Fibroblast of skin of scalp (primary cell): ENCODE measurements around the gene SPA17. TPM values are rescaled to one million over a fixed set of nuclear protein-coding genes. Genes with fewer than 3 reads are reported as not detected.

Source experiments
- DNase-seq: peaks from one replicate; pipeline ENCODE4 v3.0.0-alpha.2; 2013
- polyA plus RNA-seq, 2 experiments: library from polyadenylated mRNA; unstranded; fragments of 120-200 nt; gene quantifications; one replicate each; pipeline ENCODE4 v1.2.1, GENCODE V29; 2013; ENCODE audit not compliant: insufficient read length in 2 of 2

The SPA17 gene
- polyA plus RNA-seq (2013, experiment 1 of 2; ENCODE audit: insufficient read length) = 11.4 TPM
- polyA plus RNA-seq (2013, experiment 2 of 2; ENCODE audit: insufficient read length) = 10.0 TPM

- peak; percentile 97 for DNase-seq
These were observed at the start of gene SPA17, which contains the start of gene SIAE for GRCh38 chr11:124673333-124674167. TSS of gene SPA17 (plus strand) at chr11:124673904. CDS start at chr11:124675265, 1,361 bp downstream. TSS of gene SIAE (minus strand) at chr11:124673739. CDS start at chr11:124673708, 31 bp downstream.

GRCh38 chr11:124625504-124626168, 48.1 kb upstream of the SPA17 start:
- no peak for DNase-seq

- no peak for DNase-seq
These were observed 46.2 kb upstream of the SPA17 start for GRCh38 chr11:124627546-124627945.

- DNase-seq = no peak
These were observed 43.7 kb upstream of the SPA17 start for GRCh38 chr11:124629961-124630360.

- no peak for DNase-seq
These were observed 40.3 kb upstream of the SPA17 start for GRCh38 chr11:124633355-124633754.

- no peak for DNase-seq
These were observed 37.8 kb upstream of the SPA17 start for GRCh38 chr11:124635932-124636331.

GRCh38 chr11:124638500-124638899, 35.2 kb upstream of the SPA17 start:
- DNase-seq = no peak

- no peak for DNase-seq
These were observed 34.5 kb upstream of the SPA17 start for GRCh38 chr11:124639186-124639585.

GRCh38 chr11:124640666-124641065, 33.0 kb upstream of the SPA17 start:
- no peak for DNase-seq

GRCh38 chr11:124642628-124643027, 31.1 kb upstream of the SPA17 start:
- DNase-seq = no peak

- no peak for DNase-seq
These were observed 30.6 kb upstream of the SPA17 start for GRCh38 chr11:124643042-124643604.

- DNase-seq = peak; percentile 83
These were observed 29.9 kb upstream of the SPA17 start for GRCh38 chr11:124643605-124644425.

- DNase-seq = peak; percentile 79
These were observed 29.1 kb upstream of the SPA17 start for GRCh38 chr11:124644426-124645280.

GRCh38 chr11:124646148-124646547, 27.6 kb upstream of the SPA17 start:
- no peak for DNase-seq

GRCh38 chr11:124648610-124649009, 25.1 kb upstream of the SPA17 start:
- no peak for DNase-seq

GRCh38 chr11:124656774-124657630, 16.7 kb upstream of the SPA17 start:
- peak; percentile 12 for DNase-seq

- DNase-seq = peak; percentile 43
These were observed 15.8 kb upstream of the SPA17 start for GRCh38 chr11:124657904-124658303.

- DNase-seq = no peak
These were observed 15.2 kb upstream of the SPA17 start for GRCh38 chr11:124658501-124658900.

GRCh38 chr11:124658986-124659385, 14.7 kb upstream of the SPA17 start:
- no peak for DNase-seq

GRCh38 chr11:124661553-124661952, 12.2 kb upstream of the SPA17 start:
- DNase-seq = no peak
